IMR-90 (cell line): ENCODE results near the gene TNFAIP8L1. TPM values are rescaled to one million over a fixed set of nuclear protein-coding genes. Genes with fewer than 3 reads are reported as not detected.

ENCODE experiments used
- ATAC-seq: fragments of 200-7000 bp; cut with Tn5 transposase; 2 replicates; pipeline ENCODE4 v1.9.1; 2020; ENCODE audit warnings: low read depth, mild to moderate bottlenecking, moderate library complexity
- BruUV-seq: library from RNA; stranded (reverse); fragments of 400-500 nt; replicated peaks from 2 replicates; lab custom pipeline; 2021; lab: Mats Ljungman, UMichigan
- CTCF ChIA-PET: fragments of 300-600 bp; formaldehyde crosslinking; extraction: SDS; loops from one replicate; lab custom pipeline; 2021; ENCODE audit warnings: antibody characterized with exemption; lab: Yijun Ruan, JAX
- POLR2A ChIA-PET: fragments of 300-600 bp; sonication (Branson Sonifier 250); formaldehyde crosslinking; loops from one replicate; lab custom pipeline; 2022; ENCODE audit warnings: antibody characterized with exemption; ENCODE audit not compliant: unreplicated experiment; lab: Charles Lee
- DNase-seq: peaks from one replicate; pipeline ENCODE4 v3.0.0; 2013
- H2AFZ ChIP-seq: replicated peaks from 2 replicates; pipeline ENCODE3; 2013; ENCODE audit warnings: low read length, mild to moderate bottlenecking; ENCODE audit not compliant: poor library complexity
- H2AK5ac ChIP-seq: 2 replicates; pipeline ENCODE4 v1.6.1; 2013; ENCODE audit warnings: low read depth, low read length, inconsistent platforms
- H2AK9ac ChIP-seq: replicated peaks from 2 replicates; pipeline ENCODE3; 2013; ENCODE audit warnings: mild to moderate bottlenecking, low read depth, low read length, moderate library complexity; ENCODE audit not compliant: poor library complexity
- H2BK120ac ChIP-seq: 2 replicates; pipeline ENCODE4 v1.6.1; 2013; ENCODE audit warnings: low read depth, low read length, inconsistent platforms
- H2BK15ac ChIP-seq: 3 replicates; pipeline ENCODE4 v1.6.1; 2013; ENCODE audit warnings: low read depth, low read length, inconsistent platforms
- H2BK20ac ChIP-seq: 2 replicates; pipeline ENCODE4 v1.6.1; 2013; ENCODE audit warnings: low read depth, mild to moderate bottlenecking, inconsistent platforms, low read length, moderate library complexity
- H2BK5ac ChIP-seq: 2 replicates; pipeline ENCODE4 v1.6.1; 2013; ENCODE audit warnings: mild to moderate bottlenecking, low read depth, low read length, inconsistent platforms; ENCODE audit not compliant: poor library complexity, severe bottlenecking
- H3K14ac ChIP-seq: replicated peaks from 2 replicates; pipeline ENCODE4 v1.6.1; 2013; ENCODE audit warnings: low read depth, low read length, inconsistent platforms
- H3K18ac ChIP-seq: 2 replicates; pipeline ENCODE4 v1.6.1; 2013; ENCODE audit warnings: low read depth, low read length, control low read depth
- H3K23ac ChIP-seq: 2 replicates; pipeline ENCODE4 v1.6.1; 2013; ENCODE audit warnings: low read depth, low read length, inconsistent platforms
- H3K27ac ChIP-seq: 2 replicates; pipeline ENCODE4 v1.5.1; 2013; ENCODE audit warnings: mild to moderate bottlenecking, control low read depth, low read length; ENCODE audit not compliant: insufficient read depth
- H3K27me3 ChIP-seq: 2 replicates; pipeline ENCODE4 v1.6.1; 2013; ENCODE audit warnings: low read length; ENCODE audit not compliant: control insufficient read depth, insufficient read depth
- H3K36me3 ChIP-seq: 2 replicates; pipeline ENCODE4 v1.6.1; 2013; ENCODE audit warnings: low read length, mixed read lengths; ENCODE audit not compliant: control insufficient read depth, insufficient read depth
- H3K4ac ChIP-seq: 2 replicates; pipeline ENCODE4 v1.6.1; 2013; ENCODE audit warnings: low read depth, low read length, inconsistent platforms
- H3K4me1 ChIP-seq: 2 replicates; pipeline ENCODE4 v1.6.1; 2013; ENCODE audit warnings: low read length, mixed read lengths; ENCODE audit not compliant: control insufficient read depth, insufficient read depth
- H3K4me2 ChIP-seq: 2 replicates; pipeline ENCODE4 v1.6.1; 2013; ENCODE audit warnings: low read depth, mild to moderate bottlenecking, control low read depth, low read length, moderate library complexity
- H3K4me3 ChIP-seq: 2 replicates; pipeline ENCODE4 v1.5.1; 2013; ENCODE audit warnings: low read depth, mild to moderate bottlenecking, control low read depth, low read length, moderate library complexity; ENCODE audit not compliant: insufficient read depth
- H3K56ac ChIP-seq: 2 replicates; pipeline ENCODE4 v1.6.1; 2013; ENCODE audit warnings: low read length, inconsistent platforms; ENCODE audit not compliant: insufficient read depth; ENCODE audit errors: extremely low read depth
- H3K79me1 ChIP-seq, 2 experiments: 2 replicates each; pipeline ENCODE4 v1.6.1; 2013; ENCODE audit warnings: low read length in 2 of 2, inconsistent platforms in 1 of 2, low read depth in 1 of 2
- H3K9ac ChIP-seq: 2 replicates; pipeline ENCODE4 v1.6.1; 2013; ENCODE audit warnings: low read depth, low read length, control low read depth
- H3K9me1 ChIP-seq: 2 replicates; pipeline ENCODE4 v1.6.1; 2013; ENCODE audit warnings: low read length, inconsistent platforms; ENCODE audit not compliant: insufficient read depth
- H3K9me3 ChIP-seq: 2 replicates; pipeline ENCODE4 v1.6.1; 2013; ENCODE audit warnings: low read length; ENCODE audit not compliant: control insufficient read depth, insufficient read depth
- H4K20me1 ChIP-seq: 2 replicates; pipeline ENCODE4 v1.6.1; 2013; ENCODE audit warnings: low read length, inconsistent platforms; ENCODE audit not compliant: insufficient read depth
- H4K5ac ChIP-seq: 2 replicates; pipeline ENCODE4 v1.6.1; 2013; ENCODE audit warnings: mild to moderate bottlenecking, low read depth, low read length, control low read depth
- H4K8ac ChIP-seq, 2 experiments: 2 replicates each; pipeline ENCODE4 v1.6.1; 2013; ENCODE audit warnings: low read depth in 2 of 2, low read length in 2 of 2, control low read depth in 1 of 2, inconsistent platforms in 1 of 2
- H4K91ac ChIP-seq: 2 replicates; pipeline ENCODE4 v1.6.1; 2013; ENCODE audit warnings: low read depth, low read length, inconsistent platforms; ENCODE audit not compliant: insufficient read depth
- CEBPB ChIP-seq: IDR thresholded peaks from 2 replicates; pipeline ENCODE4 v1.6.1; 2012; ENCODE audit warnings: low read depth, low read length, improper control_type of control experiment
- CTCF ChIP-seq: conservative IDR thresholded peaks from 2 replicates; pipeline ENCODE4 v1.5.1; 2012; ENCODE audit warnings: mild to moderate bottlenecking, low read depth, low read length, improper control_type of control experiment
- RAD21 ChIP-seq: IDR thresholded peaks from 2 replicates; pipeline ENCODE4 v1.6.1; 2012; ENCODE audit warnings: low read length, improper control_type of control experiment
- RCOR1 ChIP-seq: IDR thresholded peaks from 2 replicates; pipeline ENCODE4 v1.6.1; 2012; ENCODE audit warnings: mild to moderate bottlenecking, low read length, improper control_type of control experiment; ENCODE audit not compliant: insufficient replicate concordance
- WGBS, 2 experiments: methylation state at CpG; one replicate each; pipeline versions ENCODE4 v1.1.5 to v1.1.7; 2013; ENCODE audit warnings: missing lambda C conversion rate in 2 of 2; ENCODE audit not compliant: insufficient read length in 1 of 2; ENCODE audit errors: extremely low coverage in 2 of 2; 5-methylcytosine and 5-hydroxymethylcytosine counted together
- dilution Hi-C: fragments of 300-500 bp; cut with HindIII; formaldehyde crosslinking; loops from one replicate; pipeline ENCODE4 v1.14.3; 2018; ENCODE audit warnings: low sequenced_read_pairs; ENCODE audit not compliant: unreplicated experiment
- in situ Hi-C: fragments of 300-500 bp; cut with MboI; formaldehyde crosslinking; loops from 3 replicates; pipeline ENCODE4 v1.14.3; 2019; ENCODE audit warnings: low sequenced_read_pairs, inconsistent platforms, mixed read lengths
- intact Hi-C: fragments of 100-400 bp; cut with micrococcal nuclease; formaldehyde crosslinking; loops from 2 replicates; pipeline ENCODE4 v1.10.0; 2022
- polyA plus RNA-seq, 3 experiments: library from polyadenylated mRNA; depleted of rRNA; stranded (reverse); fragments of >200 nt; gene quantifications; 2 replicates each; pipeline ENCODE4 v1.2.3, GENCODE V29; 2012; ENCODE audit warnings: low replicate concordance in 1 of 3
- total RNA-seq: library from RNA; depleted of rRNA; stranded (reverse); fragments of >200 nt; gene quantifications from 2 replicates; pipeline ENCODE4 v1.2.3, GENCODE V29; 2012

The TNFAIP8L1 gene
- total and polyA plus RNA-seq, 2 of the 4 experiments (the other 2 are of a cell fraction), result 2.5 to 6.0 TPM

GRCh38 chr19:4660181-4660791, 21.0 kb downstream of the TNFAIP8L1 start:
- DNase-seq, result no peak
- Histone ChIP-seq H3K79me1 (peaks cover 9 to 56% of the 10 kb centered on the region in 2 experiments; a peak in 3 of 4 replicates), H3K9ac (no peak overlapping the region), H3K36me3 (peaks cover 67% of the 10 kb centered on the region), H2AK9ac (no peak overlapping the region), H3K4me3 (no peak overlapping the region), H3K9me3 (no peaks in the 10 kb centered on the region; the same call in 1 of the 2 replicates), H2AK5ac (no peak overlapping the region), H3K4me1 (no peaks in the 10 kb centered on the region), H3K18ac (no peak overlapping the region), H2AFZ (peak overlapping the region; percentile 21), H4K8ac (no peak overlapping the region), H2BK120ac (no peak overlapping the region), H3K4ac (no peak overlapping the region), H3K9me1 (no peaks in the 10 kb centered on the region), H3K56ac (no peak overlapping the region), H3K27ac (no peak overlapping the region), H2BK5ac (no peak overlapping the region), H2BK15ac (no peak overlapping the region), H3K27me3 (no peaks in the 10 kb centered on the region), H3K23ac (no peak overlapping the region), H2BK20ac (no peak overlapping the region), H4K5ac (no peak overlapping the region), H4K20me1 (peaks cover 46% of the 10 kb centered on the region), H3K4me2 (no peak overlapping the region), H3K14ac (no peak overlapping the region), H4K91ac (no peak overlapping the region)
- CTCF ChIA-PET, result interaction anchor here (0.7 kb wide), 1 partner anchor 43 kb away, joined by 3 read pairs; no protein-coding TSS in a partner anchor
- TF ChIP-seq RCOR1 (no peak), CEBPB (no peak), CTCF (no peak; the same call in 1 of the 2 replicates), RAD21 (0 out of 2 replicates have a peak, but pooled peaks have one; percentile 8)
- dilution Hi-C loops, result no loop called here
- BruUV-seq, result no TSS peak
- intact Hi-C loops, result no loop called here
- in situ Hi-C loops, result no loop called here
- ATAC-seq, result peak; percentile 40; the same call in 1 of the 2 replicates
- WGBS, 2 experiments, result 100% methylated on average over 2 of the region's 15 CpGs; no CpG with 5 or more reads in 1 of the 2 experiments
- POLR2A ChIA-PET, result no interaction called here
